Left ventricle myocardium inferior (tissue), 1 donor: ENCODE measurements around the gene ZNF384. TPM values are rescaled to one million over a fixed set of nuclear protein-coding genes. Genes with fewer than 3 reads are reported as not detected.
"Not testable (repeated sequence)": the region's sequence is repeated elsewhere in the genome, so short reads cannot be mapped to it uniquely, and the experiment has no call there.

ENCODE experiments used
- DNase-seq: peaks from one replicate; pipeline ENCODE4 v3.0.0-alpha.2; 2020
- H3K27ac ChIP-seq: fragments of 200-600 bp; replicated peaks from 2 replicates; pipeline ENCODE4 v1.8.0; 2021
- H3K27me3 ChIP-seq: fragments of 200-600 bp; 2 replicates; pipeline ENCODE4 v1.8.0; 2021; ENCODE audit warnings: low read depth
- H3K36me3 ChIP-seq: fragments of 200-600 bp; 2 replicates; pipeline ENCODE4 v1.8.0; 2021
- H3K4me1 ChIP-seq: fragments of 200-600 bp; 2 replicates; pipeline ENCODE4 v1.8.0; 2021
- H3K4me3 ChIP-seq: fragments of 200-600 bp; 2 replicates; pipeline ENCODE4 v1.8.0; 2021; ENCODE audit warnings: mild to moderate bottlenecking, moderate library complexity
- H3K9me3 ChIP-seq: fragments of 200-600 bp; replicated peaks from 2 replicates; pipeline ENCODE4 v1.8.0; 2021
- intact Hi-C: fragments of 100-400 bp; cut with micrococcal nuclease; formaldehyde crosslinking; loops from one replicate; pipeline ENCODE4 v1.11.0; 2022
- total RNA-seq: library from RNA; stranded (reverse); fragmentation: NEBNext Ultra II Directional; extraction: Animal tissue kit (Norgen Biotek cat#: 25700); gene quantifications from one replicate; pipeline ENCODE4 v1.2.1, GENCODE V29; 2021
- TF ChIP-seq, protein P1 (sequence below): fragments of 200-600 bp; IDR thresholded peaks from 2 replicates; pipeline ENCODE4 v1.8.0; 2021; ENCODE audit warnings: antibody characterized with exemption, mild to moderate bottlenecking, borderline replicate concordance
- donor health status: DM: no; HTN: yes; CAD: no; lungs with severe emphysema.

Gene ZNF384
- total RNA-seq, 1 donor from 2014 or later, result 26.5 TPM

DNA sequence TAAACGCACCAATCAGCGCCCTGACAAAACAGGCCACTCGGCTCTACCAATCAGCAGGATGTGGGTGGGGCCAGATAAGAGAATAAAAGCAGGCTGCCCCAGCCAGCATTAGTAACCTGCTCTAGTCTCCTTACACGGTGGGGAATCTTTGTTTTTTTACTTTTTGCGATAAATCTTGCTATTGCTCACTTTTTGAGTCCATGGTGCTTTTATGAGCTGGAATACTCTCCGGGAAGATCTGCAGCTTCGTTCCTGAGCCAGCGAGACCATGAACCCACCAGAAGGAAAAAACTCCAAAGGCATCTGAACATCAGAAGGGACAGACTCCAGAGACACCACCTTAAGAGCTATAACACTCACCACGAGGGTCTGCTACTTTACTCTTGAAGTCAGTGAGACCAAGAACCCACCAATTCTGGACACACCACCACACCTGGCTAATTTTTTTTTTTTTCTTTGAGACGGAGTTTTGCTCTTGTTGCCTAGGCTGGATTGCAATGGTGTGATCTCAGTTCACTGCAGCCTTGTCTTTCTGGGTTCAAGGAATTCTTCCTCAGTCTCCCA lies 27.8 kb upstream of the ZNF384 start:
- DNase-seq, result no peak
- Histone ChIP-seq H3K4me1 (no peaks in the 10 kb centered on the region), H3K36me3 (no peaks in the 10 kb centered on the region), H3K27me3 (peaks cover 40% of the 10 kb centered on the region), H3K9me3 (no peaks in the 10 kb centered on the region), H3K4me3 (no peak overlapping the region), H3K27ac (no peak overlapping the region)
- TF ChIP-seq, protein P1, sequence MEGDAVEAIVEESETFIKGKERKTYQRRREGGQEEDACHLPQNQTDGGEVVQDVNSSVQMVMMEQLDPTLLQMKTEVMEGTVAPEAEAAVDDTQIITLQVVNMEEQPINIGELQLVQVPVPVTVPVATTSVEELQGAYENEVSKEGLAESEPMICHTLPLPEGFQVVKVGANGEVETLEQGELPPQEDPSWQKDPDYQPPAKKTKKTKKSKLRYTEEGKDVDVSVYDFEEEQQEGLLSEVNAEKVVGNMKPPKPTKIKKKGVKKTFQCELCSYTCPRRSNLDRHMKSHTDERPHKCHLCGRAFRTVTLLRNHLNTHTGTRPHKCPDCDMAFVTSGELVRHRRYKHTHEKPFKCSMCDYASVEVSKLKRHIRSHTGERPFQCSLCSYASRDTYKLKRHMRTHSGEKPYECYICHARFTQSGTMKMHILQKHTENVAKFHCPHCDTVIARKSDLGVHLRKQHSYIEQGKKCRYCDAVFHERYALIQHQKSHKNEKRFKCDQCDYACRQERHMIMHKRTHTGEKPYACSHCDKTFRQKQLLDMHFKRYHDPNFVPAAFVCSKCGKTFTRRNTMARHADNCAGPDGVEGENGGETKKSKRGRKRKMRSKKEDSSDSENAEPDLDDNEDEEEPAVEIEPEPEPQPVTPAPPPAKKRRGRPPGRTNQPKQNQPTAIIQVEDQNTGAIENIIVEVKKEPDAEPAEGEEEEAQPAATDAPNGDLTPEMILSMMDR, result no peak
- intact Hi-C loops, result no loop called here

DNA sequence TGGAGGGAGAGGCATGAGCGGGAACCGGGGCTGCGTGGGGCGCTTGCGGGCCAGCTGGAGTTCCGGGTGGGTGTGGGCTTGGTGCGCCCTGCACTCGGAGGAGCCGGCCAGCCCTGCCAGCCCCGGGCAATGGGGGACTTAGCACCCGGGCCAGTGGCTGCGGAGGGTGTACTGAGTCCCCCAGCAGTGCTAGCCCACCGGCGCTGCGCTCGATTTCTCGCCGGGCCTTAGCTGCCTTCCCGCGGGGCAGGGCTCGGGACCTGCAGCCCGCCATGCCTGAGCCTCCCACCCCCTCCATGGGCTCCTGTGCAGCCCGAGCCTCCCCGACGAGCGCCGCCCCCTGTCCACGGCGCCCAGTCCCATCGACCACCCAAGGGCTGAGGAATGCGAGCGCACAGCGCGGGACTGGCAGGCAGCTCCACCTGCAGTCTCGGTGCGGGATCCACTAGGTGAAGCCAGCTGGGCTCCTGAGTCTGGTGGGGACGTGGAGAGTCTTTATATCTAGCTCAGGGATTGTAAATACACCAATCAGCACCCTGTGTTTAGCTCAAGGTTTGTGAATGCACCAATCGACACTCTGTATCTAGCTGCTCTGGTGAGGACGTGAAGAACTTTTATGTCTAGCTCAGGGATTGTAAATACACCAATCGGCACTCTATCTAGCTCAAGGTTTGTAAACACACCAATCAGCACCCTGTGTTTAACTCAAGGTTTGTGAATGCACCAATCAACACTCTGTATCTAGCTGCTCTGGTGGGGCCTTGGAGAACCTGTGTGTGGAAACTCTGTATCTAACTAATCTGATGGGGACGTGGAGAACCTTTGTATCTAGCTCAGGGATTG lies 27.1 kb upstream of the ZNF384 start:
- peaks cover 47% of the 10 kb centered on the region for H3K27me3 ChIP-seq
- H3K9me3 ChIP-seq, H3K4me3 ChIP-seq, intact Hi-C loops, H3K4me1 ChIP-seq, H3K27ac ChIP-seq, DNase-seq, H3K36me3 ChIP-seq: not testable (repeated sequence)

DNA sequence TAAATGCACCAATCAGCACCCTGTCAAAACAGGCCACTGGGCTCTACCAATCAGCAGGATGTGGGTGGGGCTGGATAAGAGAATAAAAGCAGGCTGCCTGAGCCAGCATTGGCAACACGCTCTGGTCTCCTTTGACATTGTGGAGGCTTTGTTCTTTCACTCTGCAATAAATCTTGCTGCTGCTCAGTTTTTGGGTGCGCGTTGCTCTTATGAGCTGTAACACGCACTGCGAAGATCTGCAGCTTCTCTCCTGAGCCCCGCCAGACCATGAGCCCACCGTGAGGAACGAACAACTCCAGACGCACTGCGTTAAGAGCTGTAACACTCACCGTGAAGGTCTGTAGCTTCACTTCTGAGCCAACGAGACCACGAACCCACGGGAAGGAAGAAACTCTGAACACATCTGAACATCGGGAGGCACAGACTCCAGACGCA lies 19.8 kb upstream of the ZNF384 start:
- no peak overlapping the region for H3K4me3 ChIP-seq
- intact Hi-C loops, result no loop called here
- H3K4me1 ChIP-seq, result no peaks in the 10 kb centered on the region
- peaks cover 95% of the 10 kb centered on the region for H3K27me3 ChIP-seq
- H3K9me3 ChIP-seq, result no peaks in the 10 kb centered on the region
- DNase-seq, result no peak
- no peak overlapping the region for H3K27ac ChIP-seq
- TF ChIP-seq, protein P1, result no peak
- no peaks in the 10 kb centered on the region for H3K36me3 ChIP-seq

DNA sequence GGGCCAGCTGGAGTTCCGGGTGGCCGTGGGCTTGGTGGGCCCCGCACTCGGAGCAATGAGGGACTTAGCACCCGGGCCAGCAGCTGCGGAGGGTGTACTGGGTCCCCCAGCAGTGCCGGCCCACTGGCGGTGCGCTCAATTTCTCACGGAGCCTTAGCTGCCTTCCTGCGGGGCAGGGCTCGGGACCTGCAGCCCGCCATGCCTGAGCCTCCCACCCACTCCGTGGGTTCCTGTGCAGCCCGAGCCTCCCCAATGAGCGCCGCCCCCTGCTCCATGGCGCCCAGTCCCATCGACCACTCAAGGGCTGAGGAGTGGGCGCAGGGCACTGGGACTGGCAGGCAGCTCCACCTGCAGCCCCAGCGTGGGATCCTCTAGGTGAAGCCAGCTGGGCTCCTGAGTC lies 19.2 kb upstream of the ZNF384 start:
- H3K27ac ChIP-seq, H3K4me1 ChIP-seq, DNase-seq, H3K36me3 ChIP-seq, H3K4me3 ChIP-seq, intact Hi-C loops, H3K9me3 ChIP-seq: not testable (repeated sequence)
- H3K27me3 ChIP-seq, result peaks cover 95% of the 10 kb centered on the region

DNA sequence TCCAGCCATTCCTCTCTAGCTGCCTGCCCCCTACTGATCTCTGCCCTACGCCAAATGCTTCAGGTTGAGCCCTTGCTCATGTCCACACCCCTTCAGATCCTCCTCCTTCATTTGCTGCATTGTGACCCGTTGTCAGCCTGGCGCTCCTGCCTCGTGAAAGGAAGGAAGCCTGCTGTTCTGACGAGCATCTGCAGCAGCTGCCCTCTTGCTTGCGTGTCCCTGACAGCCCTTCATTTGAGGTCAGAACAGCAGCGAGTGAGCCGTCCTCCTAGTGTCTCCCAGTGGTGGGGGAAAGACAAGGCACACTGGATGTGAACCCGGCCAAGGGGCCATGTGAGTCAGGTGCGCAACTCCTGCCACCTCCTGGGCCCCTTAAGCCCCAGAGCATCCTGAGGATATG lies 14.5 kb upstream of the ZNF384 start:
- H3K27ac ChIP-seq, result no peak overlapping the region
- DNase-seq, result no peak
- TF ChIP-seq, protein P1, result no peak
- H3K4me1 ChIP-seq, result peaks cover 14% of the 10 kb centered on the region
- H3K27me3 ChIP-seq, result peaks cover 99% of the 10 kb centered on the region
- no peak overlapping the region for H3K4me3 ChIP-seq
- no peaks in the 10 kb centered on the region for H3K9me3 ChIP-seq
- no peaks in the 10 kb centered on the region for H3K36me3 ChIP-seq
- intact Hi-C loops, result no loop called here

DNA sequence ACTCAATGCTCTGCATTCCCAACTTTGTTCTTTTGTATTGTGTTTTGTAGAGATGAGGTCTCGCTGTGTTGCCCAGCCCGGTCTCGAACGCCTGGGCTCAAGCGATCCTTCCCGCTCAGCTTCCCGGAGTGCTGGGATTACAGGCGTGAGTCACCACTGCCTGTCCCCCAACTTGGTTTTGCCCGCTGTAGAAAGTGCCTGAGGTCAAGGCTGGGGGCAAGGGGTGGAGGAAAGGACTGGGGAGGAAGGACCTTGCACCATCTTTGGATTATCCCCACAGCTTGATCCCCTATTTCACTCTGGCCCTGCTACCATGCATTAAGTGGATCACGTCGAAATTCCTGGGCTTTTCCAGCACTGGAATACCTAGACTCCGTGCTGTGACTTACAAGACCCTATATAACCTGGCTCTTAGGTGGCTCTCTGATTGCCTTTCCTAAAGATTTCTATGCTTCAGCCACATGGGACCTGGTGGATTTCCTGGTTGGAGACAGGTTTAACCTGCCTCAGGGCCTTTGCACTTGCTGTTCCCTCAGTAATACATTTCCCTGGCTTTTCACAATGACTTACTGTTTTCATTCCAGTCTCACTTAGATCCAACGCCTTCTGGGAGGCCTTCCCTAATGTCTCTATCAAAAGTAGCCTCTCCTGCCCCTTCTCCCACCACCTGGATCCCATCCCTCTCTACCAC lies 12.0 kb upstream of the ZNF384 start:
- Histone ChIP-seq H3K27me3 (peaks cover 100% of the 10 kb centered on the region), H3K36me3 (no peaks in the 10 kb centered on the region), H3K4me3 (peak overlapping the region; percentile 65), H3K9me3 (no peaks in the 10 kb centered on the region), H3K27ac (no peak overlapping the region), H3K4me1 (peaks cover 14% of the 10 kb centered on the region)
- intact Hi-C loops, result no loop called here
- TF ChIP-seq, protein P1, result no peak
- DNase-seq, result no peak
